Trophoblast cell (in vitro differentiated cells and primary cell): ENCODE measurements around the gene CLC.

Experiments used
- DNase-seq, 2 donors: peaks; one replicate each; pipeline ENCODE4 v3.0.0-alpha.2; 2016
- H2AFZ ChIP-seq: 2 replicates; pipeline ENCODE4 v1.6.1; 2013; ENCODE audit warnings: low read length, moderate library complexity, mild to moderate bottlenecking; ENCODE audit not compliant: insufficient read depth, poor library complexity
- H2AK5ac ChIP-seq: 2 replicates; pipeline ENCODE4 v1.6.1; 2013; ENCODE audit warnings: mild to moderate bottlenecking, low read length
- H2BK120ac ChIP-seq: 2 replicates; pipeline ENCODE4 v1.6.1; 2013; ENCODE audit warnings: low read length, mild to moderate bottlenecking, moderate library complexity; ENCODE audit not compliant: insufficient read depth, poor library complexity
- H2BK12ac ChIP-seq: 2 replicates; pipeline ENCODE4 v1.6.1; 2013; ENCODE audit warnings: mild to moderate bottlenecking, low read length, moderate library complexity
- H2BK5ac ChIP-seq: 2 replicates; pipeline ENCODE4 v1.6.1; 2013; ENCODE audit warnings: low read length, low read depth, moderate library complexity, mild to moderate bottlenecking; ENCODE audit not compliant: poor library complexity
- H3K14ac ChIP-seq: 2 replicates; pipeline ENCODE4 v1.6.1; 2013; ENCODE audit warnings: mild to moderate bottlenecking, low read length
- H3K18ac ChIP-seq: 2 replicates; pipeline ENCODE4 v1.6.1; 2013; ENCODE audit warnings: mild to moderate bottlenecking, low read length
- H3K23ac ChIP-seq: 2 replicates; pipeline ENCODE4 v1.6.1; 2013; ENCODE audit warnings: low read length
- H3K27ac ChIP-seq: 2 replicates; pipeline ENCODE4 v1.5.1; 2013; ENCODE audit warnings: low read depth, mild to moderate bottlenecking, inconsistent platforms, low read length, moderate library complexity
- H3K27me3 ChIP-seq: 2 replicates; pipeline ENCODE4 v1.6.1; 2013; ENCODE audit warnings: inconsistent platforms, mild to moderate bottlenecking, low read length, moderate library complexity; ENCODE audit not compliant: insufficient read depth
- H3K36me3 ChIP-seq, 2 experiments: 1 replicate in 1 of 2; 2 replicates in 1 of 2; pipeline ENCODE4 v1.6.1; 2013; ENCODE audit warnings: low read length in 2 of 2, mild to moderate bottlenecking in 2 of 2, moderate library complexity in 1 of 2; ENCODE audit not compliant: insufficient read depth in 2 of 2, control insufficient read depth in 1 of 2
- H3K4ac ChIP-seq: 2 replicates; pipeline ENCODE4 v1.6.1; 2013; ENCODE audit warnings: low read depth, mild to moderate bottlenecking, low read length, moderate library complexity
- H3K4me1 ChIP-seq, 2 experiments: 1 replicate in 1 of 2; 2 replicates in 1 of 2; pipeline ENCODE4 v1.6.1; 2013; ENCODE audit warnings: low read length in 2 of 2, mild to moderate bottlenecking in 2 of 2, moderate library complexity in 1 of 2; ENCODE audit not compliant: insufficient read depth in 2 of 2, control insufficient read depth in 1 of 2
- H3K4me2 ChIP-seq: 2 replicates; pipeline ENCODE4 v1.6.1; 2013; ENCODE audit warnings: inconsistent platforms, mild to moderate bottlenecking, low read length, moderate library complexity
- H3K4me3 ChIP-seq: 2 replicates; pipeline ENCODE4 v1.5.1; 2013; ENCODE audit warnings: mild to moderate bottlenecking, low read depth, low read length, inconsistent platforms
- H3K79me1 ChIP-seq: one replicate; pipeline ENCODE4 v1.6.1; 2013; ENCODE audit warnings: low read length
- H3K79me2 ChIP-seq: 2 replicates; pipeline ENCODE4 v1.6.1; 2013; ENCODE audit warnings: low read length, mild to moderate bottlenecking; ENCODE audit not compliant: control insufficient read depth, insufficient read depth, poor library complexity
- H3K9ac ChIP-seq: 2 replicates; pipeline ENCODE4 v1.6.1; 2013; ENCODE audit warnings: mild to moderate bottlenecking, low read length
- H3K9me3 ChIP-seq: 2 replicates; pipeline ENCODE4 v1.6.1; 2013; ENCODE audit warnings: low read depth, mild to moderate bottlenecking, control low read depth, inconsistent platforms, low read length; ENCODE audit not compliant: insufficient read depth
- H4K12ac ChIP-seq: 2 replicates; pipeline ENCODE4 v1.6.1; 2013; ENCODE audit warnings: low read depth, mild to moderate bottlenecking, low read length, moderate library complexity
- H4K8ac ChIP-seq: 2 replicates; pipeline ENCODE4 v1.6.1; 2013; ENCODE audit warnings: low read depth, mild to moderate bottlenecking, low read length, moderate library complexity
- H4K91ac ChIP-seq: one replicate; pipeline ENCODE4 v1.6.1; 2013; ENCODE audit warnings: low read depth, mild to moderate bottlenecking, low read length, moderate library complexity
- WGBS: extraction: QIAGEN DNeasy Blood & Tissue Kit; methylation state at CpG from one replicate; pipeline ENCODE4 v1.1.7; 2013; ENCODE audit warnings: missing lambda C conversion rate; ENCODE audit not compliant: insufficient read length, insufficient coverage; ENCODE audit errors: extremely low coverage; 5-methylcytosine and 5-hydroxymethylcytosine counted together

Gene CLC

GRCh38 chr19:39746836-39747529, 9.2 kb upstream of the CLC start:
- no peaks in the 10 kb centered on the region for H3K27me3 ChIP-seq
- no peak overlapping the region for H3K23ac ChIP-seq
- no peak overlapping the region for H3K27ac ChIP-seq
- H3K79me1 ChIP-seq: no peaks in the 10 kb centered on the region
- no peak for DNase-seq
- WGBS: no CpG with 5 or more reads among the region's 4 CpGs
- H3K9me3 ChIP-seq: no peaks in the 10 kb centered on the region
- no peak overlapping the region for H4K12ac ChIP-seq
- no peak overlapping the region for H3K18ac ChIP-seq
- no peak overlapping the region for H2AK5ac ChIP-seq
- no peak overlapping the region for H3K4me2 ChIP-seq
- H3K36me3 ChIP-seq: no peaks in the 10 kb centered on the region
- no peak overlapping the region for H4K8ac ChIP-seq
- no peak overlapping the region for H3K9ac ChIP-seq
- no peak overlapping the region for H3K4me3 ChIP-seq
- H2BK120ac ChIP-seq: no peak overlapping the region
- no peak overlapping the region for H2AFZ ChIP-seq
- H3K4me1 ChIP-seq: no peaks in the 10 kb centered on the region
- H3K14ac ChIP-seq: no peak overlapping the region
- H3K79me2 ChIP-seq: no peaks in the 10 kb centered on the region
- no peak overlapping the region for H2BK5ac ChIP-seq
- H4K91ac ChIP-seq: no peak overlapping the region
- H2BK12ac ChIP-seq: no peak overlapping the region
- H3K4ac ChIP-seq: no peak overlapping the region

GRCh38 chr19:39745643-39746042, 7.8 kb upstream of the CLC start:
- no peak overlapping the region for H3K4me3 ChIP-seq
- H3K79me1 ChIP-seq: no peaks in the 10 kb centered on the region
- no peaks in the 10 kb centered on the region for H3K4me1 ChIP-seq
- H4K91ac ChIP-seq: no peak overlapping the region
- H3K18ac ChIP-seq: no peak overlapping the region
- no peak overlapping the region for H2BK12ac ChIP-seq
- no peak overlapping the region for H3K4ac ChIP-seq
- no peak overlapping the region for H3K9ac ChIP-seq
- H2AK5ac ChIP-seq: no peak overlapping the region
- no peak overlapping the region for H3K4me2 ChIP-seq
- no peak overlapping the region for H4K8ac ChIP-seq
- no peak overlapping the region for H2BK5ac ChIP-seq
- no peaks in the 10 kb centered on the region for H3K79me2 ChIP-seq
- no CpG with 5 or more reads among the region's 3 CpGs for WGBS
- H2BK120ac ChIP-seq: no peak overlapping the region
- no peak overlapping the region for H3K14ac ChIP-seq
- no peak overlapping the region for H2AFZ ChIP-seq
- no peaks in the 10 kb centered on the region for H3K36me3 ChIP-seq
- no peak for DNase-seq
- H3K27ac ChIP-seq: no peak overlapping the region
- H4K12ac ChIP-seq: no peak overlapping the region
- H3K27me3 ChIP-seq: no peaks in the 10 kb centered on the region
- no peak overlapping the region for H3K23ac ChIP-seq
- no peaks in the 10 kb centered on the region for H3K9me3 ChIP-seq

GRCh38 chr19:39740395-39740794, 2.6 kb upstream of the CLC start:
- no peak overlapping the region for H2BK12ac ChIP-seq
- no peak overlapping the region for H3K23ac ChIP-seq
- H3K4me1 ChIP-seq: no peaks in the 10 kb centered on the region
- H3K79me2 ChIP-seq: no peaks in the 10 kb centered on the region
- no peak overlapping the region for H4K91ac ChIP-seq
- H3K9me3 ChIP-seq: no peaks in the 10 kb centered on the region
- no peak overlapping the region for H2AFZ ChIP-seq
- no peak for DNase-seq
- no peaks in the 10 kb centered on the region for H3K36me3 ChIP-seq
- H3K4ac ChIP-seq: no peak overlapping the region
- no peak overlapping the region for H3K4me3 ChIP-seq
- H3K9ac ChIP-seq: no peak overlapping the region
- H3K18ac ChIP-seq: no peak overlapping the region
- H3K27ac ChIP-seq: no peak overlapping the region
- H2AK5ac ChIP-seq: no peak overlapping the region
- no peak overlapping the region for H4K12ac ChIP-seq
- H2BK5ac ChIP-seq: no peak overlapping the region
- no peak overlapping the region for H4K8ac ChIP-seq
- WGBS: 100% methylated on average over 1 of the region's 1 CpG
- H3K4me2 ChIP-seq: no peak overlapping the region
- H3K79me1 ChIP-seq: no peaks in the 10 kb centered on the region
- no peaks in the 10 kb centered on the region for H3K27me3 ChIP-seq
- no peak overlapping the region for H2BK120ac ChIP-seq
- H3K14ac ChIP-seq: no peak overlapping the region

GRCh38 chr19:39738814-39739213, 985 bp upstream of the CLC start:
- no peaks in the 10 kb centered on the region for H3K4me1 ChIP-seq
- no peaks in the 10 kb centered on the region for H3K36me3 ChIP-seq
- no peak overlapping the region for H3K27ac ChIP-seq
- H3K79me1 ChIP-seq: no peaks in the 10 kb centered on the region
- no peaks in the 10 kb centered on the region for H3K27me3 ChIP-seq
- no peak overlapping the region for H2BK120ac ChIP-seq
- no peaks in the 10 kb centered on the region for H3K79me2 ChIP-seq
- peak; percentile 3 to 45 for DNase-seq
- H4K8ac ChIP-seq: no peak overlapping the region
- H2AK5ac ChIP-seq: no peak overlapping the region
- H3K9ac ChIP-seq: no peak overlapping the region
- H3K4me3 ChIP-seq: no peak overlapping the region
- no CpG with 5 or more reads among the region's 3 CpGs for whole genome bisulfite sequencing
- H2AFZ ChIP-seq: no peak overlapping the region
- no peak overlapping the region for H3K18ac ChIP-seq
- no peak overlapping the region for H4K91ac ChIP-seq
- no peak overlapping the region for H4K12ac ChIP-seq
- H2BK12ac ChIP-seq: no peak overlapping the region
- H3K23ac ChIP-seq: no peak overlapping the region
- no peak overlapping the region for H3K4me2 ChIP-seq
- peaks cover 2% of the 10 kb centered on the region for H3K9me3 ChIP-seq
- H3K4ac ChIP-seq: no peak overlapping the region
- no peak overlapping the region for H2BK5ac ChIP-seq
- no peak overlapping the region for H3K14ac ChIP-seq
